ENCODE data around the gene CYP2A7.
"Not testable (repeated sequence)": the region's sequence is repeated elsewhere in the genome, so short reads cannot be mapped to it uniquely, and the experiment has no call there.

The CYP2A7 gene

GRCh38 chr19:40920300-40921004, 38.4 kb upstream of the CYP2A7 start:
- no peak for TF ChIP-seq CTCF (conservative IDR thresholded peaks at IDR 0.05; ENCODE audit: low read depth, low read length)
- H3K4me3 ChIP-seq (ENCODE audit: low read length): no peak overlapping the region
- no peak for DNase-seq (ENCODE audit: low read depth)

- not testable (repeated sequence) for DNase-seq (ENCODE audit: low read depth); H3K4me3 ChIP-seq (ENCODE audit: low read length)
These were observed 37.7 kb upstream of the CYP2A7 start for GRCh38 chr19:40919530-40920299.

GRCh38 chr19:40918303-40918702, 36.3 kb upstream of the CYP2A7 start:
- DNase-seq (ENCODE audit: low read depth); H3K4me3 ChIP-seq (ENCODE audit: low read length): not testable (repeated sequence)

GRCh38 chr19:40908976-40909375, 26.9 kb upstream of the CYP2A7 start:
- no peak for TF ChIP-seq CTCF (conservative IDR thresholded peaks at IDR 0.05; ENCODE audit: low read depth, low read length)
- DNase-seq (ENCODE audit: low read depth): no peak
- H3K4me3 ChIP-seq (ENCODE audit: low read length): no peak overlapping the region

GRCh38 chr19:40907968-40908735, 26.1 kb upstream of the CYP2A7 start:
- no peak for TF ChIP-seq CTCF (conservative IDR thresholded peaks at IDR 0.05; ENCODE audit: low read depth, low read length)
- no peak for DNase-seq (ENCODE audit: low read depth)
- H3K4me3 ChIP-seq (ENCODE audit: low read length): no peak overlapping the region

GRCh38 chr19:40906512-40906911, 24.5 kb upstream of the CYP2A7 start:
- no peak overlapping the region for H3K4me3 ChIP-seq (ENCODE audit: low read length)
- DNase-seq (ENCODE audit: low read depth): no peak
- no peak for TF ChIP-seq CTCF (conservative IDR thresholded peaks at IDR 0.05; ENCODE audit: low read depth, low read length)

- DNase-seq (ENCODE audit: low read depth); H3K4me3 ChIP-seq (ENCODE audit: low read length): not testable (repeated sequence)
These were observed 22.7 kb upstream of the CYP2A7 start for GRCh38 chr19:40904673-40905156.

- H3K4me3 ChIP-seq (ENCODE audit: low read length); DNase-seq (ENCODE audit: low read depth): not testable (repeated sequence)
These were observed 20.1 kb upstream of the CYP2A7 start for GRCh38 chr19:40901975-40902750.

GRCh38 chr19:40900521-40900920, 18.5 kb upstream of the CYP2A7 start:
- DNase-seq (ENCODE audit: low read depth); H3K4me3 ChIP-seq (ENCODE audit: low read length): not testable (repeated sequence)

GRCh38 chr19:40899964-40900363, 17.9 kb upstream of the CYP2A7 start:
- H3K4me3 ChIP-seq (ENCODE audit: low read length): not testable (repeated sequence)

GRCh38 chr19:40896843-40897789, 15.1 kb upstream of the CYP2A7 start:
- not testable (repeated sequence) for H3K4me3 ChIP-seq (ENCODE audit: low read length); DNase-seq (ENCODE audit: low read depth)

More at GRCh38 chr19:40899964-40900363, 17.9 kb upstream of the CYP2A7 start:
- DNase-seq (ENCODE audit: low read depth): not testable (repeated sequence)

Data from retinal pigment epithelial cell (primary cell).